A549 treated with GW870086 at 1 μM for 4 hours (cell line): Measurements from ENCODE around the gene VN1R4. TPM values are rescaled to one million over a fixed set of nuclear protein-coding genes. Genes with fewer than 3 reads are reported as not detected.

Experiments
- total RNA-seq: library from RNA; stranded (reverse); fragments of 200-300 nt; extraction: Qiagen RNA extraction; gene quantifications from 5 replicates; pipeline ENCODE4 v1.2.3, GENCODE V29; 2022; ENCODE audit warnings: low read depth

VN1R4 gene, protein sequence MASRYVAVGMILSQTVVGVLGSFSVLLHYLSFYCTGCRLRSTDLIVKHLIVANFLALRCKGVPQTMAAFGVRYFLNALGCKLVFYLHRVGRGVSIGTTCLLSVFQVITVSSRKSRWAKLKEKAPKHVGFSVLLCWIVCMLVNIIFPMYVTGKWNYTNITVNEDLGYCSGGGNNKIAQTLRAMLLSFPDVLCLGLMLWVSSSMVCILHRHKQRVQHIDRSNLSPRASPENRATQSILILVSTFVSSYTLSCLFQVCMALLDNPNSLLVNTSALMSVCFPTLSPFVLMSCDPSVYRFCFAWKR
- total RNA-seq = not detected in 5 replicates

GRCh38 chr19:53267623-53268022 lies at the start of gene VN1R4:
VN1R4 (minus strand) TSS chr19:53267723; CDS start chr19:53267665, 58 bp downstream.

GRCh38 chr19:53257715-53258342 lies 9.7 kb downstream of the VN1R4 start, which contains the start of gene VN1R2:
VN1R2 (plus strand) TSS chr19:53258292; CDS start chr19:53258376, 84 bp downstream.

DNA sequence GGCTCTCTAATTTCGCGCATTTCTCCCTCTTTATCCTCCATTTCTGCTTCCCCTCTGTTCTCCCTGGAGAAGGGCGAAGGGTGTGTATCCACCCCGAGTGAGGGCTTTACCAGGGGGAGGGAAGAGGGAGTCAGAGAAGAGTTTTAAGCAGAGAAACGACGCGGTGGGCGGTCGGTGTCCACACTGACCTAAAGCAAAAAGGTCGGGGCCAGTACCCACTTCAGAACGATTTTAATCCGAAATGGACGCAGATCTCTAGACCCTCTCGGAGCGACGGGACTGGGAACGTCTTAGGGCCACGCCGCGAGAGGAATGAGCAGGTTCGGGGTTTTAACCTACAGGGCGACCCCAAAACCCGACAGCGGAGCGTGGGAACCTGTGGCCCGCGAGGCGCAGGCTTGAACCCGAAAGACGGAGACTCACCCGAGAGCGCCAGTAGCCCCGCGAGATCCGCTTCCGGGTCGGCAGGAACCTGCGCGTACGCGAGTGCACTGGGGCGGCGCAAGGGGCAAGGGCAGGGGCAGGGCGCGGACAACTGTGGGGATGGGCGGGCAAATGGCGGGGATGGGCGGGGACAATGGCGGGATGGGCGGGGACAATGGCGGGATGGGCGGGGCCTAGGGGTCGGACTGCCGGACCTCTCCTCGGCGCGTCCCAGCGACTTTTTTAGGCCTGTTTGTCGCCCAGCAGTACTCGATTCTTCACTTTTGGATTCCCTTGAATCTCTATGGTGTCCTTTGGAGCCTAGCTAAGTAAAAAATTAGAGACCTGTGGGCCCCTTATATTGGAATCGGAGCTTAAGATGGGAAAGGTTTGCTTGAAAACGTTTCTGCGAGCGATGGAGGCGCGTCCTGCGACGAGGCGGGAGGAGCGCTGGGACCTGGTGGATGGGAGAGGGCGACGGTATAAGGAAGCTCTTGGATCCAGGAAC lies 12.8 kb downstream of the VN1R4 start, which contains the start of gene ZNF677:
TSS of gene ZNF677 (minus strand) at position 463 of the 931 bp plus-strand sequence. CDS start 3,323 bp downstream, outside the sequence.

Other genes with a start within 250 kb of the VN1R4 start
- not detected in 5 replicates for gene ERVV-2, start 223.0 kb downstream of the VN1R4 start, total RNA-seq
- gene ZNF160, start 164.3 kb downstream of the VN1R4 start, total RNA-seq = 6.4 to 8.4 TPM (median 8.4 TPM) in 5 replicates
- gene ZNF415, start 134.8 kb downstream of the VN1R4 start, total RNA-seq = not detected in 5 replicates
- not detected in 5 replicates for gene ZNF347, start 108.7 kb downstream of the VN1R4 start, total RNA-seq
- not detected in 5 replicates for gene ZNF665, start 74.4 kb downstream of the VN1R4 start, total RNA-seq
- gene ZNF677, start 12.8 kb downstream of the VN1R4 start, total RNA-seq = not detected in 5 replicates
- not detected in 5 replicates for gene VN1R2, start 9.4 kb downstream of the VN1R4 start, total RNA-seq
- 2.7 to 4.3 TPM (median 3.8 TPM) in 5 replicates for gene ZNF845, start 66.0 kb upstream of the VN1R4 start, total RNA-seq
- 0.14 to 0.66 TPM (median 0.24 TPM) in 5 replicates for gene ZNF525, start 98.0 kb upstream of the VN1R4 start, total RNA-seq
- gene ZNF765, start 127.4 kb upstream of the VN1R4 start, total RNA-seq = 3.3 to 5.1 TPM (median 4.4 TPM) in 5 replicates
- 7.3 to 8.1 TPM (median 7.8 TPM) in 5 replicates for gene ZNF761, start 164.3 kb upstream of the VN1R4 start, total RNA-seq
- gene ZNF813, start 200.0 kb upstream of the VN1R4 start, total RNA-seq = 0.21 to 0.64 TPM (median 0.46 TPM) in 5 replicates